Gastrocnemius medialis (tissue), 4 donors: ENCODE data around the gene ZNF414. TPM values are rescaled to one million over a fixed set of nuclear protein-coding genes. Genes with fewer than 3 reads are reported as not detected.
A peak's percentile ranks its signal among the peaks of the same experiment; 100 is the strongest.

ENCODE experiments used
- ATAC-seq, 2 donors: fragments of 150-250 bp; one replicate each; pipeline ENCODE4 v1.9.1; 2016
- DNase-seq, 2 donors: peaks; one replicate each; pipeline ENCODE4 v3.0.0-alpha.2; 2019
- H3K27ac ChIP-seq, 4 donors: fragments of 200-600 bp; sonication (generic); 1 replicate in 1 of 4; 2 replicates in 3 of 4; pipeline ENCODE4 v1.5.1; 2016 to 2018; ENCODE audit warnings: mild to moderate bottlenecking in 2 of 4, moderate library complexity in 1 of 4
- H3K27me3 ChIP-seq, 3 donors: fragments of 200-600 bp; sonication (generic) in 2 of 3; 1 replicate in 1 of 3; 2 replicates in 2 of 3; pipeline versions ENCODE4 v1.5.1 to v1.6.0; 2016 to 2019; ENCODE audit warnings: mild to moderate bottlenecking in 1 of 3, moderate library complexity in 1 of 3
- H3K36me3 ChIP-seq, 2 donors: fragments of 200-600 bp; sonication (generic) in 1 of 2; one replicate each; pipeline ENCODE4 v1.5.1; 2017 to 2018
- H3K4me1 ChIP-seq, 2 donors: fragments of 200-600 bp; sonication (generic) in 1 of 2; one replicate each; pipeline ENCODE4 v1.5.1; 2016 to 2017; ENCODE audit warnings: mild to moderate bottlenecking in 2 of 2
- H3K4me3 ChIP-seq, 4 donors: fragments of 200-600 bp; sonication (generic) in 3 of 4; 1 replicate in 1 of 4; 2 replicates in 3 of 4; pipeline ENCODE4 v1.5.1; 2016 to 2019; ENCODE audit warnings: mild to moderate bottlenecking in 2 of 4
- H3K9me3 ChIP-seq, 3 donors: fragments of 200-600 bp; sonication (generic) in 2 of 3; 1 replicate in 1 of 3; 2 replicates in 2 of 3; pipeline ENCODE4 v1.5.1; 2016 to 2019
- CTCF ChIP-seq, 5 experiments: fragments of 450-650 bp in 3 of 5; fragments of 200-600 bp in 2 of 5; sonication (generic) in 2 of 5; IDR thresholded peaks in 4 of 5; conservative IDR thresholded peaks in 1 of 5; 1 replicate in 4 of 5; 2 replicates in 1 of 5; pipeline ENCODE4 v1.5.1; 2016 to 2019; ENCODE audit warnings: antibody characterized with exemption in 5 of 5, mild to moderate bottlenecking in 3 of 5, moderate library complexity in 3 of 5
- POLR2A ChIP-seq, 2 donors: fragments of 450-650 bp; IDR thresholded peaks; one replicate each; pipeline ENCODE4 v1.6.1; 2017; ENCODE audit warnings: antibody characterized with exemption in 2 of 2, mild to moderate bottlenecking in 2 of 2, moderate library complexity in 2 of 2
- in situ Hi-C, 4 donors: fragments of 200-750 bp; cut with MboI; loops; one replicate each; pipeline versions ENCODE4 v1.15.0 to v1.8.0; 2017; ENCODE audit warnings: low sequenced_read_pairs in 4 of 4
- intact Hi-C: fragments of 100-400 bp; cut with DNase I; formaldehyde crosslinking; loops from one replicate; pipeline ENCODE4 v1.15.1; 2023; ENCODE audit warnings: low total_unique reads
- total RNA-seq, 4 donors: library from RNA; depleted of rRNA; stranded (reverse); fragments of >200 nt; gene quantifications; one replicate each; pipeline versions ENCODE4 v1.1.0 to v1.2.3, GENCODE V29; 2016

Gene ZNF414
- total RNA-seq, 4 donors from 2014 or later = 4.7 to 13.3 (median 6.9) TPM

- no peak for DNase-seq
- in situ Hi-C loops (no loop called here), intact Hi-C loops (no loop called here)
- no peak for ATAC-seq
- Histone ChIP-seq H3K9me3 (no peaks in the 10 kb centered on the region), H3K27me3 (no peaks in the 10 kb centered on the region), H3K27ac (no peak overlapping the region), H3K36me3 (peaks cover 0 to 42% of the 10 kb centered on the region in 2 donors), H3K4me3 (no peak overlapping the region), H3K4me1 (no peaks in the 10 kb centered on the region)
- TF ChIP-seq CTCF (IDR thresholded peaks at IDR 0.05 in 4 of 5, conservative IDR thresholded peaks at IDR 0.05 in 1 of 5) = no peak
- TF ChIP-seq POLR2A (IDR thresholded peaks at IDR 0.05) = no peak
These were observed 23.6 kb downstream of the ZNF414 start for GRCh38 chr19:8490395-8490760.

GRCh38 chr19:8489561-8490394 is 24.2 kb downstream of the ZNF414 start:
- peaks cover 0 to 48% of the 10 kb centered on the region in 2 donors for H3K36me3 ChIP-seq
- in situ Hi-C loops = no loop called here
- no peak overlapping the region for H3K4me3 ChIP-seq
- TF ChIP-seq CTCF (IDR thresholded peaks at IDR 0.05 in 4 of 5, conservative IDR thresholded peaks at IDR 0.05 in 1 of 5) (no peak), POLR2A (IDR thresholded peaks at IDR 0.05) (no peak)
- H3K9me3 ChIP-seq = no peaks in the 10 kb centered on the region
- no peaks in the 10 kb centered on the region for H3K4me1 ChIP-seq
- no peaks in the 10 kb centered on the region for H3K27me3 ChIP-seq
- no peak for ATAC-seq
- DNase-seq = no peak
- H3K27ac ChIP-seq = no peak overlapping the region
- intact Hi-C loops = no loop called here

GRCh38 chr19:8488365-8488764 is 25.6 kb downstream of the ZNF414 start:
- in situ Hi-C loops = no loop called here
- H3K4me1 ChIP-seq = no peaks in the 10 kb centered on the region
- no peaks in the 10 kb centered on the region for H3K27me3 ChIP-seq
- H3K9me3 ChIP-seq = no peaks in the 10 kb centered on the region
- TF ChIP-seq CTCF (IDR thresholded peaks at IDR 0.05 in 4 of 5, conservative IDR thresholded peaks at IDR 0.05 in 1 of 5) (no peak), POLR2A (IDR thresholded peaks at IDR 0.05) (no peak)
- intact Hi-C loops = no loop called here
- H3K36me3 ChIP-seq = peaks cover 0 to 60% of the 10 kb centered on the region in 2 donors
- H3K27ac ChIP-seq = no peak overlapping the region
- DNase-seq = no peak
- no peak overlapping the region for H3K4me3 ChIP-seq
- ATAC-seq = no peak

- Histone ChIP-seq H3K4me1 (peaks cover 2 to 5% of the 10 kb centered on the region in 2 donors), H3K4me3 (no peak overlapping the region), H3K27ac (peak overlapping the region in 1 of 4 donors; percentile 12), H3K36me3 (peaks cover 0 to 67% of the 10 kb centered on the region in 2 donors), H3K9me3 (no peaks in the 10 kb centered on the region), H3K27me3 (no peaks in the 10 kb centered on the region)
- peak in 1 of 2 donors; percentile 32 for DNase-seq
- TF ChIP-seq CTCF (IDR thresholded peaks at IDR 0.05 in 4 of 5, conservative IDR thresholded peaks at IDR 0.05 in 1 of 5) (no peak), POLR2A (IDR thresholded peaks at IDR 0.05) (no peak)
- in situ Hi-C loops = no loop called here
- no peak for ATAC-seq
- intact Hi-C loops = no loop called here
These were observed 26.7 kb downstream of the ZNF414 start for GRCh38 chr19:8487137-8487851.
